ENCODE measurements around the gene RPL4. TPM values are rescaled to one million over a fixed set of nuclear protein-coding genes. Genes with fewer than 3 reads are reported as not detected.

RPL4 gene
- total RNA-seq, 1 experiment from 2014 or later, result 5,548 TPM

GRCh38 chr15:66498501-66499386 lies 5.9 kb downstream of the RPL4 start:
- no peak overlapping the region for H3K9ac ChIP-seq (ENCODE audit: low read length)
- peak; percentile 76 for DNase-seq
- H3K4me3 ChIP-seq (ENCODE audit: low read length), result no peak overlapping the region
- no peaks in the 10 kb centered on the region for H3K27me3 ChIP-seq (ENCODE audit: low read length)
- H3K79me2 ChIP-seq (ENCODE audit: low read length), result peaks cover 48% of the 10 kb centered on the region
- H3K4me2 ChIP-seq (ENCODE audit: low read depth, low read length, poor library complexity, severe bottlenecking), result no peak overlapping the region
- H3K9me2 ChIP-seq (replicated peaks; ENCODE audit: insufficient read depth, low read length), result no peaks in the 10 kb centered on the region
- H3K27ac ChIP-seq (ENCODE audit: low read length), result peak overlapping the region; percentile 60
- peaks cover 36% of the 10 kb centered on the region for H4K20me1 ChIP-seq (ENCODE audit: insufficient read depth, low read depth, low read length)
- no peak overlapping the region for H2AFZ ChIP-seq (ENCODE audit: low read length)
- no peaks in the 10 kb centered on the region for H3K9me3 ChIP-seq (ENCODE audit: low read length)
- H3K36me3 ChIP-seq (ENCODE audit: insufficient read depth, low read length), result peaks cover 58% of the 10 kb centered on the region
- H3K4me1 ChIP-seq (ENCODE audit: low read length), result peaks cover 45% of the 10 kb centered on the region

- peak within 1 kb of the TSS; percentile 74 for H3K4me2 ChIP-seq (ENCODE audit: low read depth, low read length, poor library complexity, severe bottlenecking)
- DNase-seq, result peak; percentile 98
- peaks cover 38% of the 10 kb centered on the region for H3K79me2 ChIP-seq (ENCODE audit: low read length)
- H3K27ac ChIP-seq (ENCODE audit: low read length), result peak within 1 kb of the TSS; percentile 66
- peaks cover 54% of the 10 kb centered on the region for H3K36me3 ChIP-seq (ENCODE audit: insufficient read depth, low read length)
- H3K4me1 ChIP-seq (ENCODE audit: low read length), result peaks cover 35% of the 10 kb centered on the region
- peaks cover 26% of the 10 kb centered on the region for H4K20me1 ChIP-seq (ENCODE audit: insufficient read depth, low read depth, low read length)
- no peaks in the 10 kb centered on the region for H3K27me3 ChIP-seq (ENCODE audit: low read length)
- peak within 1 kb of the TSS; percentile 91 for H3K9ac ChIP-seq (ENCODE audit: low read length)
- no peaks in the 10 kb centered on the region for H3K9me3 ChIP-seq (ENCODE audit: low read length)
- H3K4me3 ChIP-seq (ENCODE audit: low read length), result peak within 1 kb of the TSS; percentile 95
- H3K9me2 ChIP-seq (replicated peaks; ENCODE audit: insufficient read depth, low read length), result no peaks in the 10 kb centered on the region
- H2AFZ ChIP-seq (ENCODE audit: low read length), result no peak within 1 kb of the TSS
Observed at GRCh38 chr15:66497502-66498455, 6.9 kb downstream of the RPL4 start, which contains the start of gene SNAPC5. Gene SNAPC5, minus strand, starts transcription at chr15:66497762. Its CDS starts 31 bp downstream, at chr15:66497731.

- H3K4me3 ChIP-seq (ENCODE audit: low read length), result peak overlapping the region; percentile 95
- DNase-seq, result peak; percentile 70
- peaks cover 53% of the 10 kb centered on the region for H3K36me3 ChIP-seq (ENCODE audit: insufficient read depth, low read length)
- peak overlapping the region; percentile 74 for H3K4me2 ChIP-seq (ENCODE audit: low read depth, low read length, poor library complexity, severe bottlenecking)
- peaks cover 33% of the 10 kb centered on the region for H3K79me2 ChIP-seq (ENCODE audit: low read length)
- H4K20me1 ChIP-seq (ENCODE audit: insufficient read depth, low read depth, low read length), result peaks cover 19% of the 10 kb centered on the region
- H3K4me1 ChIP-seq (ENCODE audit: low read length), result peaks cover 27% of the 10 kb centered on the region
- H3K9me2 ChIP-seq (replicated peaks; ENCODE audit: insufficient read depth, low read length), result no peaks in the 10 kb centered on the region
- no peak overlapping the region for H2AFZ ChIP-seq (ENCODE audit: low read length)
- H3K27me3 ChIP-seq (ENCODE audit: low read length), result no peaks in the 10 kb centered on the region
- peak overlapping the region; percentile 66 for H3K27ac ChIP-seq (ENCODE audit: low read length)
- H3K9ac ChIP-seq (ENCODE audit: low read length), result peak overlapping the region; percentile 91
- no peaks in the 10 kb centered on the region for H3K9me3 ChIP-seq (ENCODE audit: low read length)
Observed at GRCh38 chr15:66496951-66497501, 7.6 kb downstream of the RPL4 start.

DNA sequence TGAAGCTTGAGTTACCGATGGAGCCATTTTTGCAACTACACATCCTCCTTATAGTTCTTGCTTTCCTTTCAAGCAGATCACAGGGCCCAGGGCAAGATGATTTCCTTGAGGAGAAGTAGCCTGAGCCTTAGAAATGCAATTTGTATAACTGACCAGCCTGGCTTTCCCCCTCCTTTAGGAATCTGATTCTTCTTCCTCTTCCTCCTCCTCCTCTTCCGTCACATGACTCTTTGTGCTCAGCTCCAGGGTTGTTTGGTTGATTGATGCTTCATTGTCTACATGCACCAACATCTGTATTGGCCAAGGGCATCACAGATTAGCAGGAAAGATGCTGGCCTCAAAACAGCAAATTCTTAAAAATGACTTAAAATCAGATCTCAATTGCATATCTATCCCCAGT lies 10.4 kb downstream of the RPL4 start:
- Histone ChIP-seq H3K27me3 (ENCODE audit: low read length) (no peaks in the 10 kb centered on the region), H3K4me2 (ENCODE audit: low read depth, low read length, poor library complexity, severe bottlenecking) (no peak overlapping the region), H3K36me3 (ENCODE audit: insufficient read depth, low read length) (peaks cover 43% of the 10 kb centered on the region), H3K27ac (ENCODE audit: low read length) (no peak overlapping the region), H3K9me2 (replicated peaks; ENCODE audit: insufficient read depth, low read length) (no peaks in the 10 kb centered on the region), H3K9me3 (ENCODE audit: low read length) (no peaks in the 10 kb centered on the region), H3K4me1 (ENCODE audit: low read length) (peaks cover 22% of the 10 kb centered on the region), H4K20me1 (ENCODE audit: insufficient read depth, low read depth, low read length) (peaks cover 8% of the 10 kb centered on the region), H3K9ac (ENCODE audit: low read length) (no peak overlapping the region), H3K4me3 (ENCODE audit: low read length) (no peak overlapping the region), H3K79me2 (ENCODE audit: low read length) (peaks cover 32% of the 10 kb centered on the region), H2AFZ (ENCODE audit: low read length) (no peak overlapping the region)
- DNase-seq, result no peak

GRCh38 chr15:66491846-66492245 lies 12.8 kb downstream of the RPL4 start:
- Histone ChIP-seq H3K27me3 (ENCODE audit: low read length) (no peaks in the 10 kb centered on the region), H3K4me2 (ENCODE audit: low read depth, low read length, poor library complexity, severe bottlenecking) (no peak overlapping the region), H3K79me2 (ENCODE audit: low read length) (peaks cover 26% of the 10 kb centered on the region), H3K4me1 (ENCODE audit: low read length) (peaks cover 14% of the 10 kb centered on the region), H3K27ac (ENCODE audit: low read length) (no peak overlapping the region), H3K4me3 (ENCODE audit: low read length) (no peak overlapping the region), H3K9me2 (replicated peaks; ENCODE audit: insufficient read depth, low read length) (no peaks in the 10 kb centered on the region), H3K9me3 (ENCODE audit: low read length) (no peaks in the 10 kb centered on the region), H2AFZ (ENCODE audit: low read length) (no peak overlapping the region), H3K9ac (ENCODE audit: low read length) (no peak overlapping the region), H3K36me3 (ENCODE audit: insufficient read depth, low read length) (peaks cover 48% of the 10 kb centered on the region), H4K20me1 (ENCODE audit: insufficient read depth, low read depth, low read length) (no peaks in the 10 kb centered on the region)
- no peak for DNase-seq

GRCh38 chr15:66489179-66489791 lies 15.4 kb downstream of the RPL4 start:
- Histone ChIP-seq H3K9ac (ENCODE audit: low read length) (no peak overlapping the region), H3K4me1 (ENCODE audit: low read length) (no peaks in the 10 kb centered on the region), H2AFZ (ENCODE audit: low read length) (no peak overlapping the region), H4K20me1 (ENCODE audit: insufficient read depth, low read depth, low read length) (no peaks in the 10 kb centered on the region), H3K9me3 (ENCODE audit: low read length) (no peaks in the 10 kb centered on the region), H3K27ac (ENCODE audit: low read length) (no peak overlapping the region), H3K4me3 (ENCODE audit: low read length) (no peak overlapping the region), H3K4me2 (ENCODE audit: low read depth, low read length, poor library complexity, severe bottlenecking) (no peak overlapping the region), H3K36me3 (ENCODE audit: insufficient read depth, low read length) (peaks cover 36% of the 10 kb centered on the region), H3K79me2 (ENCODE audit: low read length) (0 out of 2 replicates have a peak, but pooled peaks cover 7% of the 10 kb centered on the region), H3K9me2 (replicated peaks; ENCODE audit: insufficient read depth, low read length) (no peaks in the 10 kb centered on the region), H3K27me3 (ENCODE audit: low read length) (no peaks in the 10 kb centered on the region)
- DNase-seq, result no peak

DNA sequence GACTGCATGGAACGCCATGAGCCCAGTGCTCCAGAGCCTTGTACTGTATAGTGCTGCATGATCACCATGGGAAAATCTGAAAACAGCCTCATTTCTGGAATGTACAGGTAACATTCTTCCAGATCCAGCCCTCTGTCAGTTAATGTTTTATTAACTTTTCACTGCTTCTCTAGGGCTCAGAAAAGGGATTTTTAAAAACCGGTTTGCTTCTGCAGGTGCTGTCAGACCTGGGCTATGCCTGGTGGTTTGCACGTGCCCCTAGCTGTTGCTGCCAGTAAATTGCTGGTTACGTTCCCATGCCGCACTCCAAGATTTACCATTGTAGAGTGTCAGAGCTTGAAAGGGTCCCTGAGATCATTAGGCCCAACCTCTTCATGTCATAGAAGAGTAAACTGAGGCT lies 16.1 kb downstream of the RPL4 start:
- Histone ChIP-seq H3K9me2 (replicated peaks; ENCODE audit: insufficient read depth, low read length) (no peaks in the 10 kb centered on the region), H3K9me3 (ENCODE audit: low read length) (no peaks in the 10 kb centered on the region), H3K4me1 (ENCODE audit: low read length) (no peaks in the 10 kb centered on the region), H3K79me2 (ENCODE audit: low read length) (0 out of 2 replicates have a peak, but pooled peaks cover 7% of the 10 kb centered on the region), H3K4me2 (ENCODE audit: low read depth, low read length, poor library complexity, severe bottlenecking) (no peak overlapping the region), H3K36me3 (ENCODE audit: insufficient read depth, low read length) (peaks cover 29% of the 10 kb centered on the region; the same call in 1 of the 2 replicates), H3K4me3 (ENCODE audit: low read length) (no peak overlapping the region), H3K9ac (ENCODE audit: low read length) (no peak overlapping the region), H2AFZ (ENCODE audit: low read length) (no peak overlapping the region), H3K27me3 (ENCODE audit: low read length) (no peaks in the 10 kb centered on the region), H4K20me1 (ENCODE audit: insufficient read depth, low read depth, low read length) (no peaks in the 10 kb centered on the region), H3K27ac (ENCODE audit: low read length) (no peak overlapping the region)
- no peak for DNase-seq

Measured in Karpas-422 (cell line).